Neural cell (in vitro differentiated cells): ENCODE measurements around the gene SDK2.

Experiments
- EP300 ChIP-seq: fragments of 450-650 bp; conservative IDR thresholded peaks from 2 replicates; pipeline ENCODE4 v1.6.1; 2014; ENCODE audit warnings: antibody characterized with exemption, mild to moderate bottlenecking, moderate library complexity; ENCODE audit not compliant: poor library complexity, severe bottlenecking
- EZH2 ChIP-seq: fragments of 200-600, 300-800 bp; shearing (Covaris generic), sonication (generic); IDR thresholded peaks from 2 replicates; pipeline ENCODE4 v1.6.1; 2014; ENCODE audit warnings: antibody characterized with exemption, low read length, borderline replicate concordance, mild to moderate bottlenecking; ENCODE audit not compliant: insufficient read depth, poor library complexity, severe bottlenecking
- MXI1 ChIP-seq: fragments of 450-650 bp; conservative IDR thresholded peaks from 2 replicates; pipeline ENCODE4 v1.6.1; 2014; ENCODE audit warnings: antibody characterized with exemption, mild to moderate bottlenecking; ENCODE audit not compliant: poor library complexity, severe bottlenecking
- POLR2AphosphoS5 ChIP-seq: IDR thresholded peaks from 2 replicates; pipeline ENCODE4 v1.6.1; 2012
- RAD21 ChIP-seq: fragments of 450-650 bp; conservative IDR thresholded peaks from 2 replicates; pipeline ENCODE4 v1.6.1; 2014; ENCODE audit warnings: antibody characterized with exemption, mild to moderate bottlenecking, moderate library complexity
- TAF1 ChIP-seq: IDR thresholded peaks from 2 replicates; pipeline ENCODE4 v1.6.1; 2012; ENCODE audit warnings: low read depth
- TF ChIP-seq, protein P1 (sequence below): fragments of 450-650 bp; IDR thresholded peaks from 2 replicates; pipeline ENCODE4 v1.5.1; 2014; ENCODE audit warnings: antibody characterized with exemption, mild to moderate bottlenecking, moderate library complexity; ENCODE audit not compliant: poor library complexity, severe bottlenecking
- TF ChIP-seq, protein P2 (sequence below): IDR thresholded peaks from 2 replicates; pipeline ENCODE4 v1.6.1; 2012; ENCODE audit warnings: borderline replicate concordance

DNA sequence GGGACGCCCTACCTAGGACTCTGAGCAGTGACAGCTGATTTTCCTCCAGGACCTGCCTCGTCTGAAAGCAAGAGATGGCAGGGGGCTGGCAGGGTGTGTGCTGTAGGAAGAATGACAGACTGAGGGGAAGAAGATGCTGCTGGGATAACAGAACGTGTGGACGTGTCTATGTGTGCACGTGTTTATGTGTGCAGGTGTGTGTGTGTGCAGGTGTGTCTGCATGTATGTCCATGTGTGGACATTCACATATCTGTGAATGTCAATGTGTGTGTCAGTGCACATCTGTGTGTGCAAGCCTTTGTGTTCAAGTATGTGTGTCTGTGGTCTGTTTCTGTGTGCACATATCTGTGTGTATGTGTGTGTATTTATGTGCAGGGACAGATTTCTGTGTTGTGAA is 132.5 kb downstream of the SDK2 start:
- TF ChIP-seq RAD21, result no peak
- TF ChIP-seq, protein P1, sequence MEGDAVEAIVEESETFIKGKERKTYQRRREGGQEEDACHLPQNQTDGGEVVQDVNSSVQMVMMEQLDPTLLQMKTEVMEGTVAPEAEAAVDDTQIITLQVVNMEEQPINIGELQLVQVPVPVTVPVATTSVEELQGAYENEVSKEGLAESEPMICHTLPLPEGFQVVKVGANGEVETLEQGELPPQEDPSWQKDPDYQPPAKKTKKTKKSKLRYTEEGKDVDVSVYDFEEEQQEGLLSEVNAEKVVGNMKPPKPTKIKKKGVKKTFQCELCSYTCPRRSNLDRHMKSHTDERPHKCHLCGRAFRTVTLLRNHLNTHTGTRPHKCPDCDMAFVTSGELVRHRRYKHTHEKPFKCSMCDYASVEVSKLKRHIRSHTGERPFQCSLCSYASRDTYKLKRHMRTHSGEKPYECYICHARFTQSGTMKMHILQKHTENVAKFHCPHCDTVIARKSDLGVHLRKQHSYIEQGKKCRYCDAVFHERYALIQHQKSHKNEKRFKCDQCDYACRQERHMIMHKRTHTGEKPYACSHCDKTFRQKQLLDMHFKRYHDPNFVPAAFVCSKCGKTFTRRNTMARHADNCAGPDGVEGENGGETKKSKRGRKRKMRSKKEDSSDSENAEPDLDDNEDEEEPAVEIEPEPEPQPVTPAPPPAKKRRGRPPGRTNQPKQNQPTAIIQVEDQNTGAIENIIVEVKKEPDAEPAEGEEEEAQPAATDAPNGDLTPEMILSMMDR, result no peak
- TF ChIP-seq TAF1, result no peak
- no peak for TF ChIP-seq EP300
- TF ChIP-seq, protein P2, sequence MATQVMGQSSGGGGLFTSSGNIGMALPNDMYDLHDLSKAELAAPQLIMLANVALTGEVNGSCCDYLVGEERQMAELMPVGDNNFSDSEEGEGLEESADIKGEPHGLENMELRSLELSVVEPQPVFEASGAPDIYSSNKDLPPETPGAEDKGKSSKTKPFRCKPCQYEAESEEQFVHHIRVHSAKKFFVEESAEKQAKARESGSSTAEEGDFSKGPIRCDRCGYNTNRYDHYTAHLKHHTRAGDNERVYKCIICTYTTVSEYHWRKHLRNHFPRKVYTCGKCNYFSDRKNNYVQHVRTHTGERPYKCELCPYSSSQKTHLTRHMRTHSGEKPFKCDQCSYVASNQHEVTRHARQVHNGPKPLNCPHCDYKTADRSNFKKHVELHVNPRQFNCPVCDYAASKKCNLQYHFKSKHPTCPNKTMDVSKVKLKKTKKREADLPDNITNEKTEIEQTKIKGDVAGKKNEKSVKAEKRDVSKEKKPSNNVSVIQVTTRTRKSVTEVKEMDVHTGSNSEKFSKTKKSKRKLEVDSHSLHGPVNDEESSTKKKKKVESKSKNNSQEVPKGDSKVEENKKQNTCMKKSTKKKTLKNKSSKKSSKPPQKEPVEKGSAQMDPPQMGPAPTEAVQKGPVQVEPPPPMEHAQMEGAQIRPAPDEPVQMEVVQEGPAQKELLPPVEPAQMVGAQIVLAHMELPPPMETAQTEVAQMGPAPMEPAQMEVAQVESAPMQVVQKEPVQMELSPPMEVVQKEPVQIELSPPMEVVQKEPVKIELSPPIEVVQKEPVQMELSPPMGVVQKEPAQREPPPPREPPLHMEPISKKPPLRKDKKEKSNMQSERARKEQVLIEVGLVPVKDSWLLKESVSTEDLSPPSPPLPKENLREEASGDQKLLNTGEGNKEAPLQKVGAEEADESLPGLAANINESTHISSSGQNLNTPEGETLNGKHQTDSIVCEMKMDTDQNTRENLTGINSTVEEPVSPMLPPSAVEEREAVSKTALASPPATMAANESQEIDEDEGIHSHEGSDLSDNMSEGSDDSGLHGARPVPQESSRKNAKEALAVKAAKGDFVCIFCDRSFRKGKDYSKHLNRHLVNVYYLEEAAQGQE, result no peak
- no peak for TF ChIP-seq POLR2AphosphoS5
- TF ChIP-seq EZH2, result no peak
- TF ChIP-seq MXI1, result no peak
